Fibroblast of skin of scalp (primary cell): ENCODE results near the gene DESI1.
"Not testable (repeated sequence)": the region's sequence is repeated elsewhere in the genome, so short reads cannot be mapped to it uniquely, and the experiment has no call there.

Experiments
- DNase-seq: peaks from one replicate; pipeline ENCODE4 v3.0.0-alpha.2; 2013

Gene DESI1

GRCh38 chr22:41634610-41635009, 13.8 kb upstream of the DESI1 start:
- DNase-seq, result not testable (repeated sequence)

GRCh38 chr22:41631615-41632014, 10.8 kb upstream of the DESI1 start:
- DNase-seq, result not testable (repeated sequence)

GRCh38 chr22:41631115-41631514, 10.3 kb upstream of the DESI1 start:
- DNase-seq, result not testable (repeated sequence)

GRCh38 chr22:41625577-41625976, 4.7 kb upstream of the DESI1 start:
- DNase-seq, result no peak

- no peak for DNase-seq
These were observed 1.0 kb upstream of the DESI1 start for GRCh38 chr22:41621911-41622179.

- DNase-seq, result peak; percentile 100
These were observed 462 bp upstream of the DESI1 start, which contains the start of gene XRCC6 for GRCh38 chr22:41621099-41621910. Gene XRCC6, plus strand, starts transcription at chr22:41621295. Its CDS starts 710 bp downstream, at chr22:41622005.

- DNase-seq, result no peak
These were observed 759 bp downstream of the DESI1 start for GRCh38 chr22:41619979-41620588.

- DNase-seq, result no peak
These were observed 7.4 kb downstream of the DESI1 start for GRCh38 chr22:41613456-41613855.

GRCh38 chr22:41612603-41613306, 8.1 kb downstream of the DESI1 start:
- DNase-seq, result no peak

GRCh38 chr22:41608386-41608785, 12.5 kb downstream of the DESI1 start:
- no peak for DNase-seq

GRCh38 chr22:41603873-41604332, 16.9 kb downstream of the DESI1 start:
- no peak for DNase-seq

- no peak for DNase-seq
These were observed 19.9 kb downstream of the DESI1 start for GRCh38 chr22:41600976-41601375.

- DNase-seq, result no peak
These were observed 21.8 kb downstream of the DESI1 start for GRCh38 chr22:41598891-41599635.

- DNase-seq, result peak; percentile 78
These were observed 22.8 kb downstream of the DESI1 start for GRCh38 chr22:41598081-41598480.

GRCh38 chr22:41597635-41597953, 23.2 kb downstream of the DESI1 start:
- DNase-seq, result no peak

GRCh38 chr22:41596776-41597634, 23.8 kb downstream of the DESI1 start:
- peak; percentile 48 for DNase-seq

GRCh38 chr22:41595703-41596102, 25.1 kb downstream of the DESI1 start:
- DNase-seq, result no peak

GRCh38 chr22:41593336-41593960, 27.4 kb downstream of the DESI1 start:
- not testable (repeated sequence) for DNase-seq

- peak; percentile 100 for DNase-seq
These were observed 31.2 kb downstream of the DESI1 start, which contains the start of gene PMM1 for GRCh38 chr22:41589391-41590241. Gene PMM1, minus strand, starts transcription at chr22:41589840. Its CDS starts 35 bp downstream, at chr22:41589805.

GRCh38 chr22:41587347-41587723, 33.5 kb downstream of the DESI1 start:
- DNase-seq, result no peak
